HG03064 (cell line): ENCODE measurements around the gene ACOT2.

Source experiments
- ATAC-seq: cut with Tn5 transposase; IDR thresholded peaks from one replicate; pipeline ENCODE4 v1.9.1; 2021; ENCODE audit warnings: low read depth; ENCODE audit not compliant: unreplicated experiment

Gene ACOT2

DNA sequence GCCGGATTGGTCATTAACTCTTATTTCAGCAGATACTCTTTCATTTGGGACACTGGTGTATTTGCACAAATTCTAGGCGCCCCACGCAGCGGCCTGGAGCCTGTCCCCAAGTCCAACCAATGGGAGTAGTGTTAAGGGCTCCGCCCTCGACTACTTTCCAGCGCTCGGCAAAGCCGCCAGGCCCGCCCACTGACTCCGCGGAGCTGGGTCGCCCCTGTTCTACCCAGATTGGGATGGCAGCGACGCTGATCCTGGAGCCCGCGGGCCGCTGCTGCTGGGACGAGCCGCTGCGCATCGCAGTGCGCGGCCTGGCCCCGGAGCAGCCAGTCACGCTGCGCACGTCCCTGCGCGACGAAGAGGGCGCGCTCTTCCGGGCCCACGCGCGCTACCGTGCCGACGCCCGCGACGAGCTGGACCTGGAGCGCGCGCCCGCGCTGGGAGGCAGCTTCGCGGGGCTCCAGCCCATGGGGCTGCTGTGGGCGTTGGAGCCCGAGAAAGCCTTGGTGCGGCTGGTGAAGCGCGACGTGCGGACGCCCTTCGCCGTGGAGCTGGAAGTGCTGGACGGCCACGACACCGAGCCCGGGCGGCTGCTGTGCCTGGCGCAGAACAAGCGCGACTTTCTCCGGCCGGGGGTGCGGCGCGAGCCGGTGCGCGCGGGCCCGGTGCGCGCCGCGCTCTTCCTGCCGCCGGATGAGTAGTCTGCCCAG, 43.5 kb downstream of the ACOT2 start, which contains the start of gene ACOT6:
TSS of gene ACOT6 (plus strand) at position 179 of the 707 bp plus-strand sequence. CDS start at position 234, 55 bp downstream.
- peak; percentile 64 for ATAC-seq

DNA sequence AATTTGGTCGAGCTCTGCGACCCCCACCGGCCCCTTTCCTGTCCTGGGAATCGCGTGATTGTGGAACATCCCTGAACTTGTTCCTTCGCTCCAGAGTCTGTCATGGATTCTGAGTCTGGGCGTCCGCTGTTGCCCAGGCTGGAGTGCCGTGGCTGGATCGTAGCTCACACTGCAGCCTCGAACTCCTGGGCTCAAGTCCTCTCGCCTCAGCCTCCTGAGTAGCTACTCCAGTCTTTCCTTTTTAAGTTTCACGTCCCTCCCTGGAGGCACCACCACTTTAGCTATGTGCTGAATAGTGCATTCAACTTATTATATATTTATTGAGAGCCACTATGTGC, 44.0 kb downstream of the ACOT2 start:
- no peak for ATAC-seq

DNA sequence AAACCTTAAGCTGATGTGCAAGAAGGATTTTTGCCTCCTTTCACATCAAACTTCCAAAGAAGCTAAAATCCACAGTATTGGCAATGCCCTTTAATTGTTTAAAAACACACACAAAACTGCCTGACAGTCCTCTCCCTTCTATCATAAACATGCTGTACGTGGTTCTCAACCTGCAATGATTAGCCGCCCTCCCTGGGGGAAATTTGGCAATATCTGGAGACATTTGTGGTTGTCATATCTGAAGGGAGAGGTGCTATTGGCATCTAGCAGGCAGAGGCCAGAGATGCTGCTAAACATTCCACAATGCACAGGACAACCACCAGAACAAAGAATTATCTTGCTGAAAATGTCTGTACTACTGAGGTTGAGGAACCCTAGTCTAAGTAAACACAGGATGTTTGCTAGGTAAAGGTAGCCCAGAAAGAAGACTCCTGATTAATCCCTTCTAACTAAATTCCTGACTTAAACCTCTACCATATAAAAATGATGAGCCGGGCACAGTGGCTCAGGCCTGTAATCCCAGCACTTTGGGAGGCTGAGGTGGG, 44.5 kb downstream of the ACOT2 start:
- ATAC-seq, result no peak

DNA sequence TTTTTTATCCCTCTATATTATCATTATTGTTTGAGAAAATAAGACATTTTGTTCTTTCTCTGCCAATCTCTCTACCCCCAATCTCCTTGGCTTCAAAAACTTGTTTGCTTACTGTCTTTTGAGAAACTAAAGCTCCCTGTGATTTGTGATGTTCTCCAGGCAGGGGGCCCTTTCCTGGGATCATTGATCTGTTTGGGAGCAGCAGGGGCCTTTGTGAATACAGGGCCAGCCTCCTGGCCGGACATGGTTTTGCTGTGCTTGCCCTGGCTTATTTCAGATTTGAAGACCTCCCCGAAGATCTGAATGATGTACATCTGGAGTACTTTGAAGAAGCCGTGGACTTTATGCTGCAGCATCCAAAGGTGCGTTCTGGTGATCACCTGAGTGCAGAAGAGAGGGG, 47.8 kb downstream of the ACOT2 start:
- no peak for ATAC-seq

DNA sequence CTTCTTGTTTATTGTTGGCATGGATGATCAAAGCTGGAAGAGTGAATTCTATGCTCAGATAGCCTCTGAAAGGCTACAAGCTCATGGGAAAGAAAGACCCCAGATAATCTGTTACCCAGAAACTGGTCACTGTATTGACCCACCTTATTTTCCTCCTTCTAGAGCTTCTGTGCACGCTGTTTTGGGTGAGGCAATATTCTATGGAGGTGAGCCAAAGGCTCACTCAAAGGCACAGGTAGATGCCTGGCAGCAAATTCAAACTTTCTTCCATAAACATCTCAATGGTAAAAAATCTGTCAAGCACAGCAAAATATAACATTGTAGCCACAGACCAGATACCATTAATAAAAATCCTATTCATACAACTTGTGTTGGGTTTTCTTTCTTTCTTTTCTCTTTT, 50.5 kb downstream of the ACOT2 start:
- no peak for ATAC-seq

DNA sequence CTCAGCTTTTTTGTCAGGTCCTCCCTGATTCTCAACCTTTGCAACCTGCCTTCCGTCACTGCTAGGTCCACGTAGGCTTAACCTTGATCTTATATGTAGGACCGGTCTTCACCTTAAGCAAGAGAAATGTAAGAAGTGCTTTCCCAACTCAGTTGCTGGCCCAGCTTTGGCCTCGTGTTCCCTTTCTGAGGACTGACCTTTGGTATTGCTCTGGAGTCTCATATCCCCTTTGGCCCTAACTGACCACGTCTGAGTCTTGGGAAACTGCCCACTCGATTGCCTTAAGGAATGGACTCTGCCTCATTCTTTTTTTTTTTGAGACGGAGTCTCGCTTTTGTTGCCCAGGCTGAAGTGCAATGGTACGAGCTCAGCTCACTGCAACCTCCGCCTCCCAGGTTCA, 51.3 kb downstream of the ACOT2 start:
- no peak for ATAC-seq

DNA sequence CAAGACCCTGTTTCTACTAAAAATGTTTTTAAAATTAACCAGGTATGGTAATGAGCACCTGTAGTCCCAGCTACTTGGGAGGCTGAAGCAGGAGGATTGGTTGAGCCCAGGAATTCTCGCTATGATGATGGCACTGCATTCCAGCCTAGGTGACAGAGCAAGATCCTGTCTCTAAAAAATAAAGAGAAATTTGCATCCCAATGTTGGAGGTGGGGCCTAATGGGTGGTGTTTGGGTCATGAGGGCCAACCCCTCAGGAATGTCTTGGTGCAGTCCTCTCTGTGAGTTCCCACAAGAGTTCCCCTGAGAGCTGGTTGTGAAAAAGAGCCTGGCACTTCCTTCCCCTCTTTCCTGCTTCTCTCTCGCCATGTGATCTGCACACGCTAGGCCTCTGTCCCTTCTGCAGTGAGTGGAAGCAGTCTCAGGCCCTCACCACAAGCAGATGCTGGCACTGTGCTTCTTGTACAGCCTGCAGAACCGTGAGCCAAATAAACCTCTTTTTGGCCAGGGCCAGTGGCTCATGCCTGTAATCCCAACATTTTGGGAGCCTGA, 54.6 kb downstream of the ACOT2 start:
- no peak for ATAC-seq
